Neural crest cell (in vitro differentiated cells): Measurements from ENCODE around the gene LENG9. TPM values are rescaled to one million over a fixed set of nuclear protein-coding genes. Genes with fewer than 3 reads are reported as not detected.
A peak's percentile ranks its signal among the peaks of the same experiment; 100 is the strongest.

Experiments
- DNase-seq: peaks from one replicate; pipeline ENCODE4 v3.0.0; 2021; ENCODE audit warnings: low read depth, mixed read lengths, low spot score
- H3K27ac Mint-ChIP-seq: one replicate; pipeline ENCODE4 v1.8.0; 2021; ENCODE audit warnings: mild to moderate bottlenecking, mixed read lengths; ENCODE audit not compliant: unreplicated experiment
- H3K27me3 Mint-ChIP-seq: 2 replicates; pipeline ENCODE4 v1.8.0; 2021; ENCODE audit warnings: low read depth, mild to moderate bottlenecking, mixed read lengths
- H3K36me3 Mint-ChIP-seq: 2 replicates; pipeline ENCODE4 v1.8.0; 2021; ENCODE audit warnings: low read depth, mild to moderate bottlenecking, mixed read lengths
- H3K4me1 Mint-ChIP-seq: 2 replicates; pipeline ENCODE4 v1.8.0; 2021; ENCODE audit warnings: mixed read lengths
- H3K4me3 Mint-ChIP-seq: one replicate; pipeline ENCODE4 v1.8.0; 2021; ENCODE audit warnings: mild to moderate bottlenecking, mixed read lengths
- H3K9me3 Mint-ChIP-seq: 2 replicates; pipeline ENCODE4 v1.8.0; 2021; ENCODE audit warnings: mixed read lengths
- total RNA-seq: library from RNA; stranded (reverse); gene quantifications from 2 replicates; pipeline ENCODE4 v1.2.1, GENCODE V29; 2021
- TF ChIP-seq, protein P1 (sequence below): fragments of 200-600 bp; sonication (generic); conservative IDR thresholded peaks from 2 replicates; pipeline ENCODE4 v1.5.0; 2021; ENCODE audit warnings: antibody characterized with exemption, mild to moderate bottlenecking

Gene LENG9
- total RNA-seq, 1 donor from 2014 or later = 2.5 TPM

DNA sequence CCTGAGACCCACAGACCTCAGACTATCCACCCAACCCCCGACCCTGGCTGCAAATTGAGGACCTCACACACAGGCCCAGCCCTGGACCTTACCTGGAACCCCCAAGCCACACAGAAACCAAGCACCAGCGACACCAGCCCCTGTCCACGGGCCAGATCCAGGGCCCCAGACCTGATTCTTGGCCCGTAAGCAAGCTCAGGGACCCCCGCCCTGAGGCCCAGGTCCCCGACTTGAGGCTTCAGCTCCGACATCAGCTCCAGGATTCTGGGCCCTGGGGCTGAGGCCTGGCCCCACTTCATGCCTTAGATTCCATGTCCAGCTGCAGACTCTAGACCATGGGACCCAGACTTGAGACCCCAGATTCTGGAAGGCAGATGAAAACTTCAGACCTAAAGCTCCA lies 42.1 kb downstream of the LENG9 start:
- peaks cover 30% of the 10 kb centered on the region for H3K36me3 Mint-ChIP-seq
- no peak for DNase-seq
- peak overlapping the region; percentile 94 for H3K27ac Mint-ChIP-seq

DNA sequence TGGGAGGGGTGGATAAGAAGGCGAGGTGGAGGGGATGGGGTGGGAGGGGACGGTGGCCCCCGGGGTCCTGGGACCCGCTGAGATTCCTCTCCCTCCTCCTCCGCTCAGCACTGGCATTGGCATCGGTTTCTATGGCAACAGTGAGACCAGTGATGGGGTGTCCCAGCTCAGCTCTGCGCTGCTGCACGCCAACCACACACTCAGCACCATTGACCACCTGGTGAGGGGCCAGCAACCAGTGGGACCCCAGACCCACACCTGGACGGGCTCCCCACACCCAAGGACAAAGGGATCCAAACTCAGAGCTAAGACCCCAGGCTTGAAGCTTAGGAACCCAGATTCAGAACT lies 42.4 kb downstream of the LENG9 start:
- Mint-ChIP-seq H3K4me3 (peak overlapping the region; percentile 83), H3K36me3 (peaks cover 29% of the 10 kb centered on the region), H3K27me3 (no peaks in the 10 kb centered on the region), H3K4me1 (peaks cover 45% of the 10 kb centered on the region), H3K9me3 (no peaks in the 10 kb centered on the region), H3K27ac (peak overlapping the region; percentile 94)
- TF ChIP-seq, protein P1, sequence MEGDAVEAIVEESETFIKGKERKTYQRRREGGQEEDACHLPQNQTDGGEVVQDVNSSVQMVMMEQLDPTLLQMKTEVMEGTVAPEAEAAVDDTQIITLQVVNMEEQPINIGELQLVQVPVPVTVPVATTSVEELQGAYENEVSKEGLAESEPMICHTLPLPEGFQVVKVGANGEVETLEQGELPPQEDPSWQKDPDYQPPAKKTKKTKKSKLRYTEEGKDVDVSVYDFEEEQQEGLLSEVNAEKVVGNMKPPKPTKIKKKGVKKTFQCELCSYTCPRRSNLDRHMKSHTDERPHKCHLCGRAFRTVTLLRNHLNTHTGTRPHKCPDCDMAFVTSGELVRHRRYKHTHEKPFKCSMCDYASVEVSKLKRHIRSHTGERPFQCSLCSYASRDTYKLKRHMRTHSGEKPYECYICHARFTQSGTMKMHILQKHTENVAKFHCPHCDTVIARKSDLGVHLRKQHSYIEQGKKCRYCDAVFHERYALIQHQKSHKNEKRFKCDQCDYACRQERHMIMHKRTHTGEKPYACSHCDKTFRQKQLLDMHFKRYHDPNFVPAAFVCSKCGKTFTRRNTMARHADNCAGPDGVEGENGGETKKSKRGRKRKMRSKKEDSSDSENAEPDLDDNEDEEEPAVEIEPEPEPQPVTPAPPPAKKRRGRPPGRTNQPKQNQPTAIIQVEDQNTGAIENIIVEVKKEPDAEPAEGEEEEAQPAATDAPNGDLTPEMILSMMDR = no peak
- DNase-seq = no peak

More for the DNA sequence above, 42.1 kb downstream of the LENG9 start:
- no peaks in the 10 kb centered on the region for H3K9me3 Mint-ChIP-seq
- TF ChIP-seq, protein P1 = no peak
- no peaks in the 10 kb centered on the region for H3K27me3 Mint-ChIP-seq
- peak overlapping the region; percentile 82 for H3K4me3 Mint-ChIP-seq
- peaks cover 49% of the 10 kb centered on the region for H3K4me1 Mint-ChIP-seq

DNA sequence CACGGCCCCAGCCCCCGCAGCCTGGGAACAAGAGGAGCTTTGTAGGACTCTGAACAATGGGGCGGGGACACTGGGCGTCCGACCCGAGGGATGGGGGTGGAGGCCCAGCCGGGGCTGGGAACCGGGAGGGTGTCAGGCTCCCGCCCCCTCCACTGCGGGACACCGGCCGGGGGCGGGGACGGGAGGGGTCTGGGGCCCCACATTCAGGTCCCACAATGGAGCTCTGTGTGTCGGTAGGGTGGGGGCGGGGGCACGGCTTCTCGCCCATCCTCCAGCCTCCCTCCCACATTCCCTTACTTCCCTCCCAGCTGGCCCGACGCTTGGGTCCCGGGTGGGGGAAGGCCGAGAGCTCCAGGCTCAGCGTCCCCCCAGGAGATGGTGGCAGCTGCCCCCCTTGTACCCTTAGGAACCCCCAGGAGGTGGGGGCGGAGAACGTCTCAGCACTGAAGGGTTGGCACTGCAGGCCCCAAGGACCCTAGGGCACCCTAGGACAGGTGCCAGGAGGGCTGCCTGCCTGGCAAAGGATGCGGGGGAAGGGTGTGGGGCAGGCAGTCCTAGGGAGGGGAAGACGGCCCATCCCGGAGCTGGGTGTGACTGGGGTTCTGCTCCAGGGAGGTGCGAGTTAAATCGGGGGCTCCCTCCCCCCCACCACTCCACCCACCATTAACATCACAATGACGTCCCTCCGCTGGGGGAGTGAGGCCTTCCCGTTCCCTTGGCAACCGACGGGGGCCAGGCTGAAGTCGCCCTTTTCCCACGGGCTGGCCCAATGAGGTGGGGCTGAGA lies 43.0 kb downstream of the LENG9 start:
- H3K4me3 Mint-ChIP-seq = peak overlapping the region; percentile 83
- peaks cover 41% of the 10 kb centered on the region for H3K4me1 Mint-ChIP-seq
- peak; percentile 82 for DNase-seq
- H3K36me3 Mint-ChIP-seq = peaks cover 29% of the 10 kb centered on the region
- no peaks in the 10 kb centered on the region for H3K27me3 Mint-ChIP-seq
- H3K9me3 Mint-ChIP-seq = no peaks in the 10 kb centered on the region
- TF ChIP-seq, protein P1 = no peak
- H3K27ac Mint-ChIP-seq = peak overlapping the region; percentile 95

DNA sequence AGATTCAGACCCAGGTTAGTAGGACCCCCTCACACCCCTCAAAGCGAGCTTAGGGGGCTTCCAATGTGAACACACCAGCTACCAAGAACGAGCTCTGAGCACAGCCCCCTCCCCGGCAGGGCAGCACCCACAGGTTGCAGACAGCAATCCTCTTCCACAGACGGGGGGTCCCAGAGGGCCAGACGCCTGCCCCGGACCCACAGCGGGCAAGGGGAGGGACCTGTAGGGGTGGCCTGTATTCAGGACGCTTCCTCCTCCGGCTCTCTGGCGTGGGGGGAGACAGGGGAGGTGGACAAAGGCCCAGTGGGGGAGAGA lies 43.6 kb downstream of the LENG9 start:
- H3K4me3 Mint-ChIP-seq = peak overlapping the region; percentile 83

DNA sequence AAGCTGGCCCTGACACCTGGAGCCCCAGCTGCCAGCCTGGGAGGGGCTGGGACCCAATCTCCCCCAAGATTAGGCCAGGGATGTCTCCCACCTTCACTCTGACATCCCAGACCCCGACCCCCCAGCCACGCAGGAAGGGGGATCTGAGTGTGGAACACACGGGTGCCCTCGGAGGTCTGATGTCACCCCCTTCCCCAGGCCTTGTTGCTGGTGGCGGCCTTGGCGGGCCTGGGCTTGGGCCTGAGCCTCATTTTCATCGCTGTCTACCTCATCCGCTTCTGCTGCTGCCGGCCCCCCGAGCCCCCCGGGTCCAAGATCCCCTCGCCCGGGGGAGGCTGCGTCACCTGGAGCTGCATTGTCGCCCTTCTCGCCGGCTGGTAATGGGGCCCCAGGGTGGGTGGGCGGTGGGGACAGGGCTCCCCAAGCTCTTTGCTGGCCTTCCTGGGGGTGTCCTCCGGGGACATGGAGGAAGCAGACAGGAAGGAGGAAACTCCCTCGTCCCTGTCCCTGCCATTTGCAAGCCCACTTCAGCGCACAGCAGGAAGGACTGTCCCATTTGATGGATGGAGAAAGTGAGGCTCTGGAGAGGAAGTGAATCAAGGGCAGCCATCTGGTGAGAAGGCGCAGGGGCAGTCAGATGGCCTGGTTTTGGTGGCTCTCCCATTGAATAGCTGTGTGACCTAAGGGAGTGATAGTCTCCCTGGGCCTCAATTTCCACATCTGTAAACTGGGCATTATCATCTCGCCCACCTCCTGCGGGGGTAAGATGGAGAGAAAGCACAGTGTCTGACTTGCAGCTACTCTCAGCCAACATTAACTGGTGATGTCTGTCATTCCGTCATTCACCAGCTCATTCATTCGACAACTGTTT lies 44.4 kb downstream of the LENG9 start:
- TF ChIP-seq, protein P1 = no peak
- H3K4me3 Mint-ChIP-seq = peak overlapping the region; percentile 83
- H3K27me3 Mint-ChIP-seq = no peaks in the 10 kb centered on the region
- peaks cover 27% of the 10 kb centered on the region for H3K36me3 Mint-ChIP-seq
- H3K27ac Mint-ChIP-seq = peak overlapping the region; percentile 95
- peaks cover 50% of the 10 kb centered on the region for H3K4me1 Mint-ChIP-seq
- H3K9me3 Mint-ChIP-seq = peaks cover 2% of the 10 kb centered on the region
- DNase-seq = no peak

More for the DNA sequence above, 43.6 kb downstream of the LENG9 start:
- no peaks in the 10 kb centered on the region for H3K27me3 Mint-ChIP-seq
- DNase-seq = no peak
- H3K9me3 Mint-ChIP-seq = no peaks in the 10 kb centered on the region
- TF ChIP-seq, protein P1 = no peak
- H3K27ac Mint-ChIP-seq = peak overlapping the region; percentile 95
- peaks cover 42% of the 10 kb centered on the region for H3K4me1 Mint-ChIP-seq
- H3K36me3 Mint-ChIP-seq = peaks cover 28% of the 10 kb centered on the region
